DOHH2 (cell line): ENCODE results near the gene USP6.
"Not testable (repeated sequence)": the region's sequence is repeated elsewhere in the genome, so short reads cannot be mapped to it uniquely, and the experiment has no call there.

Experiments used
- H3F3A ChIP-seq: fragments of 200-600 bp; sonication (generic), shearing (Covaris generic); 2 replicates; pipeline ENCODE4 v1.6.0; 2016; ENCODE audit warnings: antibody characterized with exemption, mild to moderate bottlenecking; ENCODE audit not compliant: control insufficient read depth, insufficient read depth
- H3K27ac ChIP-seq: fragments of 200-600 bp; sonication (generic); 2 replicates; pipeline ENCODE4 v1.5.1; 2014; ENCODE audit warnings: low read depth, mild to moderate bottlenecking, low read length, moderate library complexity
- H3K27me3 ChIP-seq: fragments of 200-600 bp; sonication (generic); 2 replicates; pipeline ENCODE4 v1.6.1; 2014; ENCODE audit warnings: mild to moderate bottlenecking, low read length, mixed read lengths; ENCODE audit not compliant: control insufficient read depth
- H3K36me3 ChIP-seq: fragments of 200-600 bp; sonication (generic); 2 replicates; pipeline ENCODE4 v1.6.1; 2014; ENCODE audit warnings: mild to moderate bottlenecking, low read length, moderate library complexity, mixed read lengths; ENCODE audit not compliant: control insufficient read depth
- H3K4me1 ChIP-seq: fragments of 200-600 bp; sonication (generic); 2 replicates; pipeline ENCODE4 v1.6.1; 2014; ENCODE audit warnings: mild to moderate bottlenecking, low read length, mixed read lengths; ENCODE audit not compliant: control insufficient read depth
- H3K4me2 ChIP-seq: fragments of 200-600 bp; sonication (generic); 2 replicates; pipeline ENCODE4 v1.6.0; 2014; ENCODE audit warnings: mild to moderate bottlenecking, low read length, moderate library complexity
- H3K4me3 ChIP-seq: fragments of 200-600 bp; sonication (generic); 2 replicates; pipeline ENCODE4 v1.5.1; 2014; ENCODE audit warnings: mild to moderate bottlenecking, low read length, mixed read lengths
- H3K79me2 ChIP-seq: fragments of 200-600 bp; sonication (generic); 2 replicates; pipeline ENCODE4 v1.6.1; 2014; ENCODE audit warnings: mild to moderate bottlenecking, low read length, mixed read lengths; ENCODE audit not compliant: control insufficient read depth
- H3K9me2 ChIP-seq: fragments of 200-600 bp; sonication (generic); replicated peaks from 2 replicates; pipeline ENCODE4 v1.6.1; 2014; ENCODE audit warnings: mild to moderate bottlenecking, low read length, mixed read lengths; ENCODE audit not compliant: control insufficient read depth
- H3K9me3 ChIP-seq: fragments of 200-600 bp; sonication (generic); 2 replicates; pipeline ENCODE4 v1.6.1; 2014; ENCODE audit warnings: antibody characterized with exemption, low read length, mixed read lengths; ENCODE audit not compliant: control insufficient read depth, insufficient read depth
- H4K20me1 ChIP-seq: fragments of 200-600 bp; sonication (generic); 2 replicates; pipeline ENCODE4 v1.6.0; 2014; ENCODE audit warnings: low read depth, mild to moderate bottlenecking, antibody characterized with exemption, low read length, moderate library complexity; ENCODE audit not compliant: control insufficient read depth, insufficient read depth
- CTCF ChIP-seq: fragments of 200-600 bp; sonication (generic); IDR thresholded peaks from one replicate; pipeline ENCODE4 v1.5.1; 2014; ENCODE audit warnings: antibody characterized with exemption, mild to moderate bottlenecking, low read depth, low read length; ENCODE audit not compliant: poor library complexity, severe bottlenecking
- EZH2phosphoT487 ChIP-seq: fragments of 200-600 bp; sonication (generic); IDR thresholded peaks from 2 replicates; pipeline ENCODE4 v1.6.1; 2017; ENCODE audit warnings: borderline replicate concordance, mild to moderate bottlenecking, antibody characterized with exemption, low read length, moderate library complexity, mixed read lengths

The USP6 gene

GRCh38 chr17:5121186-5121841, 5.5 kb downstream of the USP6 start:
- Histone ChIP-seq H3F3A (no peaks in the 10 kb centered on the region), H3K9me2 (no peaks in the 10 kb centered on the region), H3K79me2 (no peaks in the 10 kb centered on the region), H3K4me3 (no peak overlapping the region), H3K27me3 (no peaks in the 10 kb centered on the region), H4K20me1 (no peaks in the 10 kb centered on the region), H3K4me2 (no peak overlapping the region), H3K27ac (no peak overlapping the region), H3K4me1 (no peaks in the 10 kb centered on the region), H3K36me3 (no peaks in the 10 kb centered on the region), H3K9me3 (no peaks in the 10 kb centered on the region)
- TF ChIP-seq CTCF, result no peak

- not testable (repeated sequence) for H3K4me2 ChIP-seq, H3K4me3 ChIP-seq, H3K36me3 ChIP-seq
Observed at GRCh38 chr17:5122056-5122455, 6.2 kb downstream of the USP6 start.

GRCh38 chr17:5122586-5123342, 6.9 kb downstream of the USP6 start:
- Histone ChIP-seq H3K27me3 (no peaks in the 10 kb centered on the region), H3K9me3 (no peaks in the 10 kb centered on the region), H3K9me2 (no peaks in the 10 kb centered on the region), H3K27ac (no peak overlapping the region), H3F3A (no peaks in the 10 kb centered on the region), H3K79me2 (no peaks in the 10 kb centered on the region), H3K36me3 (no peaks in the 10 kb centered on the region), H3K4me1 (no peaks in the 10 kb centered on the region), H3K4me2 (no peak overlapping the region), H3K4me3 (no peak overlapping the region), H4K20me1 (no peaks in the 10 kb centered on the region)
- TF ChIP-seq EZH2phosphoT487, result no peak
- no peak for TF ChIP-seq CTCF

More at GRCh38 chr17:5122056-5122455, 6.2 kb downstream of the USP6 start:
- not testable (repeated sequence) for H3K9me2 ChIP-seq, H3K27me3 ChIP-seq, H3K4me1 ChIP-seq, H3K79me2 ChIP-seq, H3F3A ChIP-seq, H4K20me1 ChIP-seq, H3K9me3 ChIP-seq, H3K27ac ChIP-seq

- Histone ChIP-seq H3K4me3 (no peak overlapping the region), H3K79me2 (no peaks in the 10 kb centered on the region), H3F3A (no peaks in the 10 kb centered on the region), H3K36me3 (no peaks in the 10 kb centered on the region), H3K9me2 (no peaks in the 10 kb centered on the region), H3K9me3 (no peaks in the 10 kb centered on the region), H3K4me2 (no peak overlapping the region), H3K4me1 (no peaks in the 10 kb centered on the region), H3K27ac (no peak overlapping the region), H3K27me3 (no peaks in the 10 kb centered on the region), H4K20me1 (no peaks in the 10 kb centered on the region)
- TF ChIP-seq CTCF (no peak), EZH2phosphoT487 (no peak)
Observed at GRCh38 chr17:5123343-5124124, 7.7 kb downstream of the USP6 start.

- not testable (repeated sequence) for H3K9me3 ChIP-seq, H3K9me2 ChIP-seq, H3K79me2 ChIP-seq, H3K36me3 ChIP-seq, H3K4me1 ChIP-seq, H3K4me2 ChIP-seq, H3F3A ChIP-seq, H3K4me3 ChIP-seq, H3K27ac ChIP-seq, H3K27me3 ChIP-seq, H4K20me1 ChIP-seq
Observed at GRCh38 chr17:5124125-5124760, 8.4 kb downstream of the USP6 start.
